Measurements from ENCODE around the gene TDRD12.

GRCh38 chr19:32818536-32818935, 99.0 kb downstream of the TDRD12 start:
- TF ChIP-seq CTCF (IDR thresholded peaks at IDR 0.05) (no peak), EZH2phosphoT487 (IDR thresholded peaks at IDR 0.05) (no peak), EZH2 (IDR thresholded peaks at IDR 0.05) (no peak)
